ENCODE data around the gene KCNN3. TPM values are rescaled to one million over a fixed set of nuclear protein-coding genes. Genes with fewer than 3 reads are reported as not detected.

The KCNN3 gene
- total RNA-seq, 1 donor = 0.09 TPM

DNA sequence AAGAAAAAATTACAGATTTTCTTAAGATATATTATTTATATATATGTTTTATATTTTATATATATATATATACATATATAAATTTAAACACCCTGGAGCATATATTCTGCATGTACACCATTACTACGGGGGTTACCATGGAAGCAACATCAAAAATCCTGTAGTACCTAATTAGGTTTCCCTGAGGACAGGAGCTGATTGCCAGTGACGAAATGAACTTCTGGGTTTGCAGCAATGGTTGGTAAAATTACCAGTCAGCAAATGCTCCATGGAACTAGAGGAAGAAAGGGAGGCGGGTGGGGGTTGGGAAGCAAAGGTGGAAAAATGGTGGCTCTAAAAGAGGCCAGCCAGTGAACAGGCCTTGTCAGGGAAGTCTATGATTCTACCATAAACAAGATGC lies 89.5 kb downstream of the KCNN3 start:
- no peak for DNase-seq (ENCODE audit: low read depth)
- no peak overlapping the region for H3K4me3 ChIP-seq (ENCODE audit: low read depth, low read length)
- TF ChIP-seq, protein P1, sequence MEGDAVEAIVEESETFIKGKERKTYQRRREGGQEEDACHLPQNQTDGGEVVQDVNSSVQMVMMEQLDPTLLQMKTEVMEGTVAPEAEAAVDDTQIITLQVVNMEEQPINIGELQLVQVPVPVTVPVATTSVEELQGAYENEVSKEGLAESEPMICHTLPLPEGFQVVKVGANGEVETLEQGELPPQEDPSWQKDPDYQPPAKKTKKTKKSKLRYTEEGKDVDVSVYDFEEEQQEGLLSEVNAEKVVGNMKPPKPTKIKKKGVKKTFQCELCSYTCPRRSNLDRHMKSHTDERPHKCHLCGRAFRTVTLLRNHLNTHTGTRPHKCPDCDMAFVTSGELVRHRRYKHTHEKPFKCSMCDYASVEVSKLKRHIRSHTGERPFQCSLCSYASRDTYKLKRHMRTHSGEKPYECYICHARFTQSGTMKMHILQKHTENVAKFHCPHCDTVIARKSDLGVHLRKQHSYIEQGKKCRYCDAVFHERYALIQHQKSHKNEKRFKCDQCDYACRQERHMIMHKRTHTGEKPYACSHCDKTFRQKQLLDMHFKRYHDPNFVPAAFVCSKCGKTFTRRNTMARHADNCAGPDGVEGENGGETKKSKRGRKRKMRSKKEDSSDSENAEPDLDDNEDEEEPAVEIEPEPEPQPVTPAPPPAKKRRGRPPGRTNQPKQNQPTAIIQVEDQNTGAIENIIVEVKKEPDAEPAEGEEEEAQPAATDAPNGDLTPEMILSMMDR (IDR thresholded peaks at IDR 0.05; ENCODE audit: insufficient read depth, low read length) = no peak

DNA sequence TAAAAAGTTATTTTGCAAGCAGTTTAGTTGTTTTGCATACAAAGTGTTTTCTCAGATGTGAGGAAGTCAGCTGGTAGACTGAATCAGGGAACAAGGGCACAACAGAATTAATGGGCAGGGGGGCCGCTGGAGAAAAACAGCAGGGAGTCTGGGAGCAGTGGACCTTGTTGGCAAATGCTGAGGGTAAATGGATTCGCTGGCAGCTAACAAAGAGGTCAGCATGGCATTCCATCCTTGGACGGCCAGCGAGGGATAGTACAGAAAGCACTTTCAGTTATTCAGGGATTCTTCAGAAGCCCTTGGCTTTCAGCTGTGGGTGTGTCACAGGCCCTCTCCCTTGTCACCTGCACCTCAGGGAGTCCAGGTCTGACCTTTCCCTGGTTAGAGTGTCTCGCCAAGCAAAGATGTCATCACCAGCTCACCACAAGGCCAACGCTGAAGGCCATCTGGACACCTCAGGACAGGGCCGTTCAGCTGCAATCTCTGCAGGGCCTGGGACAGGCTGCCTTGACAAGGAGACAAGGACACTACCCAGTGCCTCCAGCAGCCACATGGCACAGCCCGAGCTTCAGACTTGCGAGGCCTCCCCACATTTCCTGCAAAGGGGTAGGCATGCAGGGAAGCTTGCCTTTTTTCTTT lies 90.4 kb downstream of the KCNN3 start:
- no peak overlapping the region for H3K4me3 ChIP-seq (ENCODE audit: low read depth, low read length)
- no peak for DNase-seq (ENCODE audit: low read depth)
- TF ChIP-seq, protein P1 (IDR thresholded peaks at IDR 0.05; ENCODE audit: insufficient read depth, low read length) = no peak

DNA sequence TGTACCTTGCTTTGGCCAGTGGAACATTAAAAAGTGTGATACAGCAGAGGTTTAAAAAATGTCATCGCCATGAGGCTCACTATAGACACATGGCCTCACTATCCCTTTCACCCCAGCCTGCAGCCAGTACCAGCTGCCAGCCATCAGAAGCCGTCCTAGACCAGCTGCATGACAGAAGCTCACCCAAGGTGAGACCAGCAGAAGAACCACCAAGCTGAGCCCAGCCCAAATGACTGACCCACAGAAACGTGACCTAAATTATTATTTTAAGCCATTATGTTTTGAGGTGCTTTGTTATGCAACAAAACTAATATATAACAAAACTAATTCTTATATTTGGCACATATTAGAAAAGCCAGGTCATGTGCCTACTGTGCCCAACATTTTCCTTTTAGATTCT lies 91.1 kb downstream of the KCNN3 start:
- TF ChIP-seq, protein P1 (IDR thresholded peaks at IDR 0.05; ENCODE audit: insufficient read depth, low read length) = no peak
- no peak overlapping the region for H3K4me3 ChIP-seq (ENCODE audit: low read depth, low read length)
- DNase-seq (ENCODE audit: low read depth) = no peak

DNA sequence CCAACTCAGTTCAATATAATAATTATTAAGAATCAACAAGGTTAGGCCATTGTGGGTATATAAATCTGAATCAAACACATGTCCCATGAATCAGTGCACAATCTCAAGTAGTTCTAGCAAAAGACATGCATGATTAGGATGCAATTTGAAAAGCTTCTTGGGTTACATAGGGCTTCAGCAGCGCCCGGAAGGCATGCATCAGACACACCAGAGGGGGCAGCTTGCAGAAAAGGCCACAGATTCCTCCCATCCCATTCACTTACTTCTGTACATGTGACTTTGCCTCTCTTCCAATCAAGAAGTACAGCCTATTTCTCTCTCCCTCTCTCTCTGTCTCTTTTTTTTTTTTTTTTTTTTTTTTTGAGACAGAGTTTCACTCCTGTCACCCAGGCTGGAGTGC lies 91.8 kb downstream of the KCNN3 start:
- TF ChIP-seq, protein P1 (IDR thresholded peaks at IDR 0.05; ENCODE audit: insufficient read depth, low read length) = no peak
- H3K4me3 ChIP-seq (ENCODE audit: low read depth, low read length) = no peak overlapping the region
- no peak for DNase-seq (ENCODE audit: low read depth)

DNA sequence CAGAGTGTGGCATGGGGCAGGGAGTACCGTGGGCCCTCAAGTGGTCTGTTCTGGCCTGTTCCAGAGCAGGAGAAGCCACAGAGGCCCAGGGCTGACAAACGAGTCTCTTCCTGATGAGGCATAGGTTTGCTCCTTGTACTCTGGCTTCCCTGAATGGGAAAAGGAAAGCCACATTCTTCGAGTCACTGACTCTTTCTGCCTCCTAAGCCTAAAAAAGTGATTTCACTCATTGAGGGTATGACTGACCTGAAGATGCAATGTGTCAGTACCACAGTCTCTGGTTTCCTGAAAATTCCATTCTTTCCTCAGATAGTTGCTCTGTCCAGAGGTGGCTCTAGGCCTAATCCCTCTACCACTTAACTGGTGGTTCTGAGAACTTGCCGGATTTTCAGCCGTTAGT lies 92.3 kb downstream of the KCNN3 start:
- DNase-seq (ENCODE audit: low read depth) = no peak
- TF ChIP-seq, protein P1 (IDR thresholded peaks at IDR 0.05; ENCODE audit: insufficient read depth, low read length) = no peak
- no peak overlapping the region for H3K4me3 ChIP-seq (ENCODE audit: low read depth, low read length)

DNA sequence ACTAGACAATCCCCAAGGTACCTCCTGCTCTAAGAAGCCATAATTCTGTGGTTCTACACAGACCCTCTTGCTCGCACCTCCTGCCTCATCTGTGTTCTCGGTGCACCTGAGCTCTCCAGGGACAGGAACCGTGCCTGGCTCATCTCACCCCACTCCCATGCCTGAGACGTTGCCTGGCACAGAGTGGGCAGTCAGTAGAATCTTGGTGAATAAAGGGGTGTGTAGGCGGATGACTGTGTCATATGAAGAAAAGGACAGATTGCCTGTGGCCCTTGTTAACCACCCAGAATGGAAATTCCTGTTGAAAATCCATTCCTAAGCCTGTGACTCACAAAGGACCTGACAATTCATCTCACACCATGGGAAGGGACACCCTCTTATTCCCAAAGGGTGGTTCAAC lies 92.9 kb downstream of the KCNN3 start:
- TF ChIP-seq, protein P1 (IDR thresholded peaks at IDR 0.05; ENCODE audit: insufficient read depth, low read length) = no peak
- DNase-seq (ENCODE audit: low read depth) = no peak
- no peak overlapping the region for H3K4me3 ChIP-seq (ENCODE audit: low read depth, low read length)
